Choroid plexus epithelial cell (primary cell): ENCODE data around the gene C3orf85.

Experiments
- DNase-seq: peaks from one replicate; pipeline ENCODE4 v3.0.0-alpha.2; 2010; ENCODE audit warnings: low read depth
- H3K4me3 ChIP-seq: 2 replicates; pipeline ENCODE4 v1.5.1; 2011; ENCODE audit warnings: low read depth, mild to moderate bottlenecking, control low read depth, low read length, moderate library complexity
- CTCF ChIP-seq: conservative IDR thresholded peaks from 2 replicates; pipeline ENCODE4 v1.5.1; 2011; ENCODE audit warnings: low read depth, mild to moderate bottlenecking, control low read depth, inconsistent platforms, low read length, moderate library complexity

The C3orf85 gene, protein sequence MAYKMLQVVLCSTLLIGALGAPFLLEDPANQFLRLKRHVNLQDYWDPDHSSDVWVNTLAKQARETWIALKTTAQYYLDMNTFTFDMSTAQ

GRCh38 chr3:109136523-109136922, at the start of gene C3orf85:
Gene C3orf85 (plus strand): TSS chr3:109136719. CDS start chr3:109136848, 129 bp downstream.
- H3K4me3 ChIP-seq, result no peak within 1 kb of the TSS
- no peak for TF ChIP-seq CTCF
- DNase-seq, result no peak

DNA sequence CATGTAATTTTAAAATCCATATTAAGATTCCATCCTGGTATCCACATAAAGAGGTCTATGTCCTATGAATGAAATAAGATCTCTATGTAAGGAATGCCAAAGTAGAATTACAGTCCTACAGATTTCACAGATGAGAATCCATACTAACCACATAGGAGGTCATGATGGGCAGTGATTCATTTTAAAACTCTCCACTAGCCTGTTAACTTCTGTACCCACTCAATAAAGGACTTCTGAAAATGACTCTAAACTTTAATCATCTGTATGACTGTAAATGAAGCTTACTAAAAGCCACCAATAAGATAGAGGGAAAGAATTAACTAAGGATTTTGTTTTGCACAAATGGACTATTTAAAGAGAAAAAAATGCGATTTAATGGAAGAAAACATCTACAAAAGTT, 47.3 kb upstream of the C3orf85 start:
- no peak for TF ChIP-seq CTCF
- H3K4me3 ChIP-seq, result no peak overlapping the region
- no peak for DNase-seq

- no peak for DNase-seq
- no peak for TF ChIP-seq CTCF
Observed at GRCh38 chr3:109091846-109092245, 44.7 kb upstream of the C3orf85 start.

DNA sequence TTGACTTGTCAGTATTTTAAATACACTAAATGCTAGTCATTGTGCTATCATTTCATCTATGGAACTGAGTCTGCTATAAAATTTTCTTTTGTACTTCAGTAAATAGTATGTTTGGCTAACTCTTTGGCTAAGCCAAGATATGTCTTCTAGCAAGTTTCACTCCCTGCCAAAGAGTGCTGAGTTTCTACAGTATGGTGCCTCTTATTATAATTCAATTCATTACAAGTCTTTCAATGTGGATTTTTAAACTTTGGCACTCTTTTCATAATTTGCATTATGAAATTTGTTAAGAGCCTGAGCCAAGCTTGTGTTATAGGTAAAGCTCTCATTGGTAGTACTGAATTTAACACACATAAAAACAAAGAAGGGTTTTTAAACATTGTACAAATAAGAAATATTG, 43.0 kb upstream of the C3orf85 start:
- no peak for DNase-seq
- no peak overlapping the region for H3K4me3 ChIP-seq
- no peak for TF ChIP-seq CTCF

More at GRCh38 chr3:109091846-109092245, 44.7 kb upstream of the C3orf85 start:
- H3K4me3 ChIP-seq, result no peak overlapping the region

DNA sequence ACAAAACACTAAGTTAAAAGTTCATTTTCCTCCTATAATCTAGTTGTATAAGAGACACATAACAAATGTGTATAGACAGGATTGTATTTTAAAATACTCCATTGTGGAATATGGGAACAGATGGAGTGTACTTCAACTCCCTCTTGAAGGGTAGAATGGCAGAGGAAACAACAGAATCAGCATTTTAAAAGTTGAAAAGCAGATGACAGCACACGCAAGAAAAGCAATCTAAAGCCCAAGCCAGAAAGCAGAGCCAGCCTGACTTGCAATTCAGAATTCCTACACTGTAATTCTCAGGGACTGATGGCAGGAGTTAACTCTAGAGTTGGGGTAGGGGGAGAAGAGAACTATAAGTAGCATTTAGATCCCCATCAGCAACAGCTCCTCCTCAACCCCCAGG, 41.4 kb upstream of the C3orf85 start:
- H3K4me3 ChIP-seq, result no peak overlapping the region
- DNase-seq, result no peak
- TF ChIP-seq CTCF, result no peak

DNA sequence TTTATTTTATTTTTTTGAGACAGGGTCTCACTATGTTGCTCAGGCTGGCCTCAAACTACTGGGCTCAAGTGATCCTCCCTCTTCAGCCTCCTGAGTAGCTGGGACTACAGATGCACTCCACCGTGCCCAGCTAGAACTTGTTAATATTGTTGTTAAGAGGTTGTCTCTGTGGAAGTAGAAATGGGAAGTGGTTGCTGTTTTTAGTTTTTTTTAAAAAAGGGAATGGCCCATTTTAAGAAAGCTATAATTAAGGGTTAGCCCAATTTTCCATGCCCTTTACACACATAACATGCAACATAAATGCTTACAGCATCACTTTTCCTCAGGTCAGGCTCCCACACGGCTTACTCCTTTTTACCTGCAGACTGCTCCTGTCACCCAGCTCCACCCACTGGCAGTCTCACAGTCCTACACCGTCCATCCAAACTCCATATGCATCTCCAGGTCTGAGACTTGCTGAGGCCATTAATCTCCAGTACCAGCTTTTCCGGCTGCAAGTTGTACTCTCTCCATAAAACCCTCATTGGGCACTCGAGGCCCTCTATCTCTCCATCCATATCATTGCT, 38.4 kb upstream of the C3orf85 start:
- TF ChIP-seq CTCF, result peak; percentile 11
- H3K4me3 ChIP-seq, result no peak overlapping the region
- peak; percentile 4 for DNase-seq

GRCh38 chr3:109109574-109109973, 26.9 kb upstream of the C3orf85 start:
- no peak for TF ChIP-seq CTCF

More at GRCh38 chr3:109109574-109109973, 26.9 kb upstream of the C3orf85 start:
- DNase-seq, result no peak
- H3K4me3 ChIP-seq, result no peak overlapping the region
